AG09309 (cell line): ENCODE results near the gene NOL12.

Experiments
- DNase-seq: peaks from one replicate; pipeline ENCODE4 v3.0.0-alpha.2; 2010; ENCODE audit warnings: low read depth
- H3K4me3 ChIP-seq: 2 replicates; pipeline ENCODE4 v1.5.1; 2011; ENCODE audit warnings: mild to moderate bottlenecking, low read depth, low read length, moderate library complexity; ENCODE audit not compliant: control insufficient read depth
- CTCF ChIP-seq: IDR thresholded peaks from 2 replicates; pipeline ENCODE4 v1.5.1; 2011; ENCODE audit warnings: mild to moderate bottlenecking, low read depth, low read length, inconsistent platforms; ENCODE audit not compliant: insufficient read depth, control insufficient read depth; ENCODE audit errors: missing control alignments

Gene NOL12

GRCh38 chr22:37731804-37732471 is 45.8 kb downstream of the NOL12 start:
- TF ChIP-seq CTCF: no peak
- H3K4me3 ChIP-seq: no peak overlapping the region

GRCh38 chr22:37732699-37733607 is 46.8 kb downstream of the NOL12 start:
- DNase-seq: no peak
- H3K4me3 ChIP-seq: no peak overlapping the region
- TF ChIP-seq CTCF: no peak

More at GRCh38 chr22:37731804-37732471, 45.8 kb downstream of the NOL12 start:
- no peak for DNase-seq

DNA sequence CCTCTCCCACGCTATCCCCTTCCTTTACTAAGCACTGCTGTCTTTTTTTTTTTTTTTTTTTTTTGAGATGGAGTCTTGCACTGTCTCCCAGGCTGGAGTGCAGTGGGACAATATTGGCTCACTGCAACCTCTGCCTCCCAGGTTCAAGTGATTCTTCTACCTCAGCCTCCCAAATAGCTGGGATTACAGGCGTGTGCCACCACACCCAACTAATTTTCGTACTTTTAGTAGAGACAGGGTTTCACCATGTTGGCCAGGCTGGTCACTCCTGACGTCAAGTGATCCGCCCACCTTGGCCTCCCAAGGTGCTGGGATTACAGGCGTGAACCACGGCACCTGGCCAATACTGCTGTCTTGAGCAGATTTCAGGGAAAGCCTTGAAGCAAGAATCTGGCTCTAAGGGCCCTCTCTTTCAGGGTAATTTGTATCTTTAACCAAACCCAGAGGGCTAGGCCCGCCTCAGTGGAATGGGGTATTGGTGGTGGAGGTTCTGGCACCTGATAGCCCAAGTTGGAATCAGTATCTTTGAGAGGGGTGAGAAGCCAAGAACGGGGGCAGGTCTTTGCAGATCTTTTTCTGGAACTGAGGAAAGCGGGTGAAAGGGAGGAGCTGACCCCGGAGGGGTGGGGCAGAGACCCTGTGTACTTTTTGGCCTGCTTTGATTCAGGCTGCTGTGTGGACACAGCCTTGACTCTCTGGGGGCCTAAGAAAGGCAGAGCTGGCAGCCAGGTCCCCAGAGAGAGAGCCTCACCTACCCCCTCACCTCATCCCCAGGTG is 47.7 kb downstream of the NOL12 start:
- no peak for TF ChIP-seq CTCF
- no peak for DNase-seq
- no peak overlapping the region for H3K4me3 ChIP-seq

DNA sequence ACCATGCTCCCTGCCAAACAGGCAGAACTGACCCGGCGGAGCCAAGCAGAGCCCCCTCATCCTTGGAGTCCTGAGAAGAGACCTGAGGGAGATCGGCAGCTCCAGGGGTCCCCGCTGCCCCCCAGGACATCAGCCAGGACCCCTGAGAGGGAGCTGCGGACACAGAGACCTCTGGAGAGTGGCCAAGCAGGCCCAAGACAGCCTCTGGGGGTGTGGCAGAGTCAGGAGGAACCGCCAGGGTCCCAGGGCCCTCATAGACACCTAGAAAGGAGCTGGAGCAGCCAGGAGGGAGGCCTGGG is 48.2 kb downstream of the NOL12 start:
- no peak for TF ChIP-seq CTCF
- DNase-seq: no peak
- H3K4me3 ChIP-seq: no peak overlapping the region

- H3K4me3 ChIP-seq: no peak overlapping the region
- peak; percentile 43 for TF ChIP-seq CTCF
- DNase-seq: no peak
Observed at GRCh38 chr22:37734964-37735451, 48.9 kb downstream of the NOL12 start.

GRCh38 chr22:37739035-37739434 is 52.9 kb downstream of the NOL12 start:
- TF ChIP-seq CTCF: no peak
- DNase-seq: no peak
- H3K4me3 ChIP-seq: no peak overlapping the region
